GM12873 (cell line): Measurements from ENCODE around the gene FUT7.

Experiments used
- TF ChIP-seq, protein P1 (sequence below): IDR thresholded peaks from 2 replicates; pipeline ENCODE4 v1.5.1; 2012; ENCODE audit warnings: low read depth, mild to moderate bottlenecking, moderate library complexity, low read length, control low read depth; ENCODE audit not compliant: insufficient read depth; ENCODE audit errors: missing control alignments

FUT7 gene

GRCh38 chr9:136997371-136997770 is 34.5 kb downstream of the FUT7 start:
- TF ChIP-seq, protein P1, sequence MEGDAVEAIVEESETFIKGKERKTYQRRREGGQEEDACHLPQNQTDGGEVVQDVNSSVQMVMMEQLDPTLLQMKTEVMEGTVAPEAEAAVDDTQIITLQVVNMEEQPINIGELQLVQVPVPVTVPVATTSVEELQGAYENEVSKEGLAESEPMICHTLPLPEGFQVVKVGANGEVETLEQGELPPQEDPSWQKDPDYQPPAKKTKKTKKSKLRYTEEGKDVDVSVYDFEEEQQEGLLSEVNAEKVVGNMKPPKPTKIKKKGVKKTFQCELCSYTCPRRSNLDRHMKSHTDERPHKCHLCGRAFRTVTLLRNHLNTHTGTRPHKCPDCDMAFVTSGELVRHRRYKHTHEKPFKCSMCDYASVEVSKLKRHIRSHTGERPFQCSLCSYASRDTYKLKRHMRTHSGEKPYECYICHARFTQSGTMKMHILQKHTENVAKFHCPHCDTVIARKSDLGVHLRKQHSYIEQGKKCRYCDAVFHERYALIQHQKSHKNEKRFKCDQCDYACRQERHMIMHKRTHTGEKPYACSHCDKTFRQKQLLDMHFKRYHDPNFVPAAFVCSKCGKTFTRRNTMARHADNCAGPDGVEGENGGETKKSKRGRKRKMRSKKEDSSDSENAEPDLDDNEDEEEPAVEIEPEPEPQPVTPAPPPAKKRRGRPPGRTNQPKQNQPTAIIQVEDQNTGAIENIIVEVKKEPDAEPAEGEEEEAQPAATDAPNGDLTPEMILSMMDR = no peak

GRCh38 chr9:136996361-136997292 is 35.3 kb downstream of the FUT7 start, which contains the start of gene CLIC3:
Gene CLIC3 (minus strand): TSS chr9:136996568. CDS start chr9:136996543, 25 bp downstream.
- TF ChIP-seq, protein P1 = no peak

- TF ChIP-seq, protein P1 = no peak
Measured at GRCh38 chr9:136995772-136996311, 36.0 kb downstream of the FUT7 start.

GRCh38 chr9:136995362-136995761 is 36.5 kb downstream of the FUT7 start:
- TF ChIP-seq, protein P1 = no peak

DNA sequence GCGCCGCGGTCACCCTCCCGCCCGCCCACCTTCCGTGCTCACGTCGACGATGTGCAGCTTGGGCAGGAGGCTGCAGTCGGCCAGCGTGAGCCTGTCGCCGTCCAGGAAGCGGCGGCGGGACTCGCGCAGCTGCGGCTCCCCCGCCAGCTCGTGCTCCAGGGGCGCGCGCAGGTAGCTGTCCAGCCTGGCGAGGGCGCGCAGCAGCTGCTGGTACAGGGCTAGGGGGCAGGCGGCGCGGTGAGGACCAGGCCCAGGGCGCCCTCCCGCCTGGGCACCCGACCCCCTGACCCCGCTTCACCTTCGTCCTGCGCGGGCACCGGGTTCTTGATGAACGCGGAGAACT is 37.0 kb downstream of the FUT7 start:
- TF ChIP-seq, protein P1 = no peak

DNA sequence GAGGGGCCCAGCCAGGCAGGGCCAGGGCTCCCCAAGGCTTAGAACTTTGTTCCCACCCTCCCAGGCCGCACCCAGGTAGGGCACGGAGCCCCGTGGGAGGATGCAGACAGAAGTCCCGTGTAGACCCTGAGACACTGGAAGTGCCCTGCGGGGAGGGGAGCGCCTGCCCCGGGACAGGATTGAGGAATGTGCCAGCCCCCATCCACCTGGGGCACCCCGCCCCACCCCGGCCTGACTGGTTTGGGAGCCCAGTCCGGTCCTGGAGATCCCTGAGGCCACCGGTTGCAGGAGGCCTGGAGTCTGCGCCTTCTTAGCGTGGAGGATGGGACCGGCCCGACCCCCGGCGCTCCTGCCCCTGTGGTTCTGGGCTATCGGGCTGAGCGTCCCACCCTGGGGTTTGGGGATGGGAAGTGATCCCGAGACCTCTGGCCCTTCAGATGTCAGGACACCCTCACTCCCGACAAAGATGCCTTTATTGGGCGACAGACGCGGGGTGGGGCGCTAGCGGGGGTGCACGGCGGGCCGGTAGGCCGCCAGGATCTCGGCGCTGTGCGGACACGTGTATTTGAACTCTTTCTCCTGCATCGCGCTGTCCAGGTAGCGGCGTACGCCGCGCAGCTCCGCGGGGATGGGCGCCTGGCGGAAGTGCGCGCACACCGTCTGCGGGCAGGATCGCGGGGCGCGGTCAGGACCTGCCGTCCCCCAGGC is 37.6 kb downstream of the FUT7 start:
- TF ChIP-seq, protein P1 = no peak

- TF ChIP-seq, protein P1 = no peak
Measured at GRCh38 chr9:136992819-136993369, 39.0 kb downstream of the FUT7 start.
